NB4 (cell line): Measurements from ENCODE around the gene OTP.

Experiments used
- DNase-seq: peaks from one replicate; pipeline ENCODE4 v3.0.0; 2010; ENCODE audit warnings: low read depth
- H3K4me3 ChIP-seq: one replicate; pipeline ENCODE4 v1.5.1; 2011; ENCODE audit warnings: mild to moderate bottlenecking, low read depth, low read length, moderate library complexity
- MYC ChIP-seq: IDR thresholded peaks from 2 replicates; pipeline ENCODE4 v1.6.1; 2011; ENCODE audit warnings: low read depth, low read length
- POLR2A ChIP-seq: IDR thresholded peaks from 2 replicates; pipeline ENCODE4 v1.6.1; 2011; ENCODE audit warnings: mild to moderate bottlenecking; ENCODE audit not compliant: insufficient read length; ENCODE audit errors: extremely low read depth
- TF ChIP-seq, protein P1 (sequence below): IDR thresholded peaks from one replicate; pipeline ENCODE4 v1.5.1; 2012; ENCODE audit warnings: low read depth, low read length
- TF ChIP-seq, protein P2 (sequence below): IDR thresholded peaks from 2 replicates; pipeline ENCODE4 v1.6.1; 2011; ENCODE audit warnings: low read depth, low read length

OTP gene

DNA sequence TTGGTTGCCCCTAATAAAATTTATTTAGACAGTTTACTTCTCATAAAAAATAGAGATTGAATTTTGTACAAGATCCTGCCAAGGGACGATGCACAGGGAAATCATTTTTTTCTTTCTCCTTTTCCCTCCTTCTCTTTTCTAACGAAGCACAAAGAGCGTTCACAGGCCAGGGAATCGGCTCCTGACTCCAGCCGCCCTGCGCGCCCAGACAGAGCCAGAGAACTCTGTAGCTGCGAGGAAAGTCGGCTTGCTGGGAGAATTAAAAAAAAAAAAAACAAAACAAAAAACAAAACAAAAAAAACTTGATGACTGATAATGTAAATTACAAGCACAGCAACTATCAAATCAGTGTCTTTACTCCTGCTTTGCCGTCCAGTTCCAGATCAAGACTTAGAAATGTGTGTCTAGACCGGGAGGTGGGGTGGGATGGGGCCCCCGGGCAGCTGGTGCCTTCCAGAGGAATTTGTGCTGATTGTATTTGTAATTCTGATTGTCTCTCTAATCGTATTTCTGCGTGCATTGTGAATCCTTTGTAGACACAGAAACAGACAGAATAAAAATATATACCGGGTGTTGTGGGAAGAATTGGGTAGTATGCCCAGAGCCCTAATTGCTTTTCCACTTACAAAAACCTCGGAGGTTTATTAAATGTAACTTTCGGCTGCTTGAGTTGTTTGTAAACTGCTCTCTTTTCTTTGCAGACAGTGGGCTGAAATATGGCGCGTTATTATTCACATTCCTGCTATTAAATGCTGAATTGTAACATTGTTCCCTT is 3.6 kb upstream of the OTP start:
- DNase-seq = no peak
- H3K4me3 ChIP-seq = no peak overlapping the region
- TF ChIP-seq, protein P1, sequence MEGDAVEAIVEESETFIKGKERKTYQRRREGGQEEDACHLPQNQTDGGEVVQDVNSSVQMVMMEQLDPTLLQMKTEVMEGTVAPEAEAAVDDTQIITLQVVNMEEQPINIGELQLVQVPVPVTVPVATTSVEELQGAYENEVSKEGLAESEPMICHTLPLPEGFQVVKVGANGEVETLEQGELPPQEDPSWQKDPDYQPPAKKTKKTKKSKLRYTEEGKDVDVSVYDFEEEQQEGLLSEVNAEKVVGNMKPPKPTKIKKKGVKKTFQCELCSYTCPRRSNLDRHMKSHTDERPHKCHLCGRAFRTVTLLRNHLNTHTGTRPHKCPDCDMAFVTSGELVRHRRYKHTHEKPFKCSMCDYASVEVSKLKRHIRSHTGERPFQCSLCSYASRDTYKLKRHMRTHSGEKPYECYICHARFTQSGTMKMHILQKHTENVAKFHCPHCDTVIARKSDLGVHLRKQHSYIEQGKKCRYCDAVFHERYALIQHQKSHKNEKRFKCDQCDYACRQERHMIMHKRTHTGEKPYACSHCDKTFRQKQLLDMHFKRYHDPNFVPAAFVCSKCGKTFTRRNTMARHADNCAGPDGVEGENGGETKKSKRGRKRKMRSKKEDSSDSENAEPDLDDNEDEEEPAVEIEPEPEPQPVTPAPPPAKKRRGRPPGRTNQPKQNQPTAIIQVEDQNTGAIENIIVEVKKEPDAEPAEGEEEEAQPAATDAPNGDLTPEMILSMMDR = no peak
- TF ChIP-seq POLR2A (no peak), MYC (no peak)
- TF ChIP-seq, protein P2, sequence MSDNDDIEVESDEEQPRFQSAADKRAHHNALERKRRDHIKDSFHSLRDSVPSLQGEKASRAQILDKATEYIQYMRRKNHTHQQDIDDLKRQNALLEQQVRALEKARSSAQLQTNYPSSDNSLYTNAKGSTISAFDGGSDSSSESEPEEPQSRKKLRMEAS = no peak

DNA sequence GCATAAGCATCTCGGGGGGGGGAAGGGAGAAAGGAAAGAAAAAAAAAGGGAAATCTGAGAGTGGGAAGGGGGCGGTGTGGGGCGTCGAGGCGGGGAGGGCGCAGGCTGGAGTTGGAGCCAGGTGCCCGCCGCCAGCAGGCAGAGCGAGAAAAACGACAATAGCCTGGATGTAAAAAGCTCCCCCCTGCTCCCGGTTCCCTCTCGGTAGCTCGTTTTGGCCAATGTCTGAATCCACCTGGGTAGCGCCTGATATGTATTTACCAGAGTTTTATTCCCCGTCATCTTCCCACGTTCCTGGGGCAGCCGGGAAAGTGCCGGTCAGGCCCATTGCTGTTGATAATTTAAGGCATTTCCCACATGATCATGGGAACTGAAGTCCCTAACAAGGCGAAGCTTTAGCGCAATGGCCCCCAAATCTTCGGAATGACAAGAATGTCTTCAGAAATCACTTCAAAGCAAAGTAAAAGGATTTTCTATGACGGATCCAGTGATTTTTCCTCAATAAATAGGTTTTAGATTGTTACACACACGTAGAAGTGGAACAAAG is 3.0 kb upstream of the OTP start:
- no peak for DNase-seq
- TF ChIP-seq POLR2A (no peak), MYC (no peak)
- TF ChIP-seq, protein P2 = no peak
- TF ChIP-seq, protein P1 = no peak
- no peak overlapping the region for H3K4me3 ChIP-seq

DNA sequence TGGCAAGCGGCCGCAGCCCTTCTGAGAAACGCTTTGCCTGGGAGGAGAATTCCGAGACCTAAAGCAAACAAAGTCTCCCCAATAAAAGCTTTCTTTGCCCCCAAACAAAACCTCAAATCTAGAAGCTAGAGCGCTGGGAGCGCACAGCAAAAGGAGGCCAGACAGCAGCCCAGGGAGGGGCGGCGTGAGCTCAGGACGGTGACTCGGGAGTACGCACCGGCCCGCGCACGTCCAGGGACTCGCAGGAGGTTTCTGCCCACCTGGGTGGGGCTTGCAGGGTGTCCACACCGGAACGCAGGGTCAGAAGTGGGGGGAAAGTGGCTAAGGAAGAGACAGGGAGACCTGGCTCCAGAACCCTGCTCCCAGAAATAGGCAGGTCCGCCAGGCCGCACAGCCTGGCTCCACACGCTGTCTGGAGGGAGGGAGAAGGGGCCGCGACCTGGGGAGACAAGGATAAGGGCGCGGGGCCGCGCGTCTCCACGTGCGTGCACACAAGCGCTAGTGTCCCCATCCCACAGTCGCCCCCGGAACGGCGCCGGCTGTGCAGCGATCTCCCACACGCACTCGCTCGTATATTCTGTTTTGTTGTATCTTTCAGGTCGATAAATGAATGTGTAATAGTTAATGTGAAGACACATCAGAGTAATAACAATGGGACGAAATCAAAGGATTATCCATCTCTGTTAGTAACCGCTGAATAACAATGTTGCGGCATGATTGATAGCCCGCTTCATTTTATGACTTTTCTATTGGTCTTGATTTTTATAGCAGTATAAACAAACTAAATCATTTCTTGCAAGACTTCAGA is 2.3 kb upstream of the OTP start:
- TF ChIP-seq, protein P2 = no peak
- no peak for TF ChIP-seq MYC
- TF ChIP-seq, protein P1 = no peak
- TF ChIP-seq POLR2A = no peak
- H3K4me3 ChIP-seq = no peak overlapping the region
- DNase-seq = no peak

DNA sequence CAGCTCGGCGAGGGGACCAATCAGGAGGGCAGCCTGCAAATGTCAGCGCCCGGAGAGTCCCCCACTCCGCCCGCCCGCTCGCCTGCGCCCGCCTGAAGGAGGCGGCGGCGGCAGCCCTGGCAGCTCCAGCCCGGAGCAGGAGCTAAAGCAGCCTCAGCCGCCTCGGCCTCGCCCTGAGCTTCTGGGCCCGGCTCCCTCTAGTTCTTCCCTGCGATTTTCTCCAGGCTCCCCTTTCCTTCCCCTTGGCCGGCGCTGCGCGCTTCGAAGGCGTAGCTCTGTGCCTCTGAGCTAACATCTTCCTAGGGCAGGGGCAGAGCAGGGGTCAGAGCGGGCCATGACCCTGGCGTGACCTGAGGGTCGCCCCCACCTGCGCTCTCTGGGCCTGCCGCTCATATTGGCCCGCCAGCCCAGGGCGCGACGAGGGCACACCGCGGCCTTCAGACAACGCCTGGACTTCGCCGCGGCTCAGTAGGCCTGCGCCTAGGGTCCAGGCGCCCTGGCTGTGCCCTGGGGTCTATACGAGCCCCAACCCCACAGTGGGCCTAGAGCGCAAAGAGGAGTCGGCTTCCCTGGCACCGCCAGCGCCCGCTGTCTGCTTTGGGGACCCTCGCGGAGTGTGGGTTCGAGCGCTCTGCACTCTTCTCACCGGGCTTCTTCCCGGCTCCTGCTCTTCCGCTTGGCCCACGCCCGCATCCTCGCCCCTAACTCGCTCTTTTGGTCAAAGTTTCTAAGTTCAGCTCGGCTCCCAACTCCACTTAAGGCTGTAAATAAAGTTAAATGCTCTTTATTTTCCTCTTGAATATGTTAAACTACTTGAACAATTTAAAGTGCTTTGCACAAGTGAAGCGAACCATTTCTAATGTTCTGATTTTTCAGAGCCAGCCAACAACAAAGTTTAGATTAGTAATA is 504 bp upstream of the OTP start:
- DNase-seq = no peak
- TF ChIP-seq, protein P2 = no peak
- TF ChIP-seq, protein P1 = no peak
- no peak for TF ChIP-seq POLR2A
- no peak for TF ChIP-seq MYC
- no peak overlapping the region for H3K4me3 ChIP-seq
